ENCODE measurements around the gene MCOLN1. TPM values are rescaled to one million over a fixed set of nuclear protein-coding genes. Genes with fewer than 3 reads are reported as not detected.

The MCOLN1 gene
- total and polyA plus RNA-seq, 9 of the 15 experiments (the other 6 are each of a cell fraction or from before 2014, with no cell fraction given) = 0.25 to 15.4 (median 7.1) TPM

DNA sequence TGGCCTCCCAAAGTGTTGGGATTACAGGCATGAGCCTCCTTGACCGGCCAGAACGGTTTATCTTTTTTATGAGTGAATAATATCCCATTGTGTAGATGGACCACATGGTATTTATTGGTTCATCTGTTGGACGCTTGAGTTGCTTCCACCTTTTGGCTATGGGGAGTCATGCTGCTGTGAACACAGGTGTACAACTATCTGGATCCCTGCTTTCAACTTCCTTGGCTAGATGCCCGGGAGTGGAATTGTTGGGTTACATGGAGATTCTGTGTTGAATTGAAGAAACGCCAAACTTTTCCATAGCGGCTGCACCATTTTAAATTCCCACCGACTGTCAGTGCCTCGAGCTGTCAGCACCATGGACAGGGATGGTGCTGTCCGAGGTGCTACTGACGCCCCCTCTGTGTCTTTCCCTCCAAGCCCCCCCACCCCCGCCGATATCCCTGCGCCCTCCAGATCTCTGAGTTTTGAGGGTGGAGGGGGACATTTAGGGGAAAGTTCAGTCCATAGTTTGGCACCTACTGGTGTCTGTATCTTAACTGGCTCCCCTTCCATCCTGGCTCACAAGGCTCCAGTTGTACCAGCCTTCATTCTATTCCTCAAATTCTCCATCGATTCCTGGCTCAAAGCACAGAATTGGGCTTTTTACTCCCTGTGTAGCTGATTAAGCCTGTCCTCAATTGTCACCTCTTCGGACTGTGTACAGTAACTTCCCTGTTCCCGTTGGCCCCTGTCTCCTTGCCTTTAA, 40.4 kb downstream of the MCOLN1 start (continued):
- TF ChIP-seq, protein P1, sequence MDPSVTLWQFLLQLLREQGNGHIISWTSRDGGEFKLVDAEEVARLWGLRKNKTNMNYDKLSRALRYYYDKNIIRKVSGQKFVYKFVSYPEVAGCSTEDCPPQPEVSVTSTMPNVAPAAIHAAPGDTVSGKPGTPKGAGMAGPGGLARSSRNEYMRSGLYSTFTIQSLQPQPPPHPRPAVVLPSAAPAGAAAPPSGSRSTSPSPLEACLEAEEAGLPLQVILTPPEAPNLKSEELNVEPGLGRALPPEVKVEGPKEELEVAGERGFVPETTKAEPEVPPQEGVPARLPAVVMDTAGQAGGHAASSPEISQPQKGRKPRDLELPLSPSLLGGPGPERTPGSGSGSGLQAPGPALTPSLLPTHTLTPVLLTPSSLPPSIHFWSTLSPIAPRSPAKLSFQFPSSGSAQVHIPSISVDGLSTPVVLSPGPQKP (CRISPR knock-in tag; IDR thresholded peaks at IDR 0.05) = peak; percentile 85; the same call in 1 of the 2 replicates
- TF ChIP-seq MIER1 (IDR thresholded peaks at IDR 0.05; ENCODE audit: low read depth) (peak; percentile 99), MYBL2 (IDR thresholded peaks at IDR 0.05; ENCODE audit: low read depth) (no peak), MYBL2 (CRISPR knock-in tag; IDR thresholded peaks at IDR 0.05; ENCODE audit: borderline replicate concordance) (peak; percentile 67; the same call in 1 of the 2 replicates), TEAD4 (IDR thresholded peaks at IDR 0.05; ENCODE audit: low read length) (no peak), TEAD4 (CRISPR knock-in tag; IDR thresholded peaks at IDR 0.05; ENCODE audit: borderline replicate concordance) (peak; percentile 97), CBX3 (IDR thresholded peaks at IDR 0.05; ENCODE audit: borderline replicate concordance in 1 of 2, low read length in 2 of 2) (peak; percentile 59 to 74; a peak in 2 of 3 replicates), MED1 (CRISPR knock-in tag; IDR thresholded peaks at IDR 0.05; ENCODE audit: borderline replicate concordance) (peak; percentile 97; the same call in 1 of the 2 replicates), LCOR (CRISPR knock-in tag; IDR thresholded peaks at IDR 0.05) (peak; percentile 96), ZNF717 (CRISPR knock-in tag; IDR thresholded peaks at IDR 0.05) (no peak)
- TF ChIP-seq, protein P2, sequence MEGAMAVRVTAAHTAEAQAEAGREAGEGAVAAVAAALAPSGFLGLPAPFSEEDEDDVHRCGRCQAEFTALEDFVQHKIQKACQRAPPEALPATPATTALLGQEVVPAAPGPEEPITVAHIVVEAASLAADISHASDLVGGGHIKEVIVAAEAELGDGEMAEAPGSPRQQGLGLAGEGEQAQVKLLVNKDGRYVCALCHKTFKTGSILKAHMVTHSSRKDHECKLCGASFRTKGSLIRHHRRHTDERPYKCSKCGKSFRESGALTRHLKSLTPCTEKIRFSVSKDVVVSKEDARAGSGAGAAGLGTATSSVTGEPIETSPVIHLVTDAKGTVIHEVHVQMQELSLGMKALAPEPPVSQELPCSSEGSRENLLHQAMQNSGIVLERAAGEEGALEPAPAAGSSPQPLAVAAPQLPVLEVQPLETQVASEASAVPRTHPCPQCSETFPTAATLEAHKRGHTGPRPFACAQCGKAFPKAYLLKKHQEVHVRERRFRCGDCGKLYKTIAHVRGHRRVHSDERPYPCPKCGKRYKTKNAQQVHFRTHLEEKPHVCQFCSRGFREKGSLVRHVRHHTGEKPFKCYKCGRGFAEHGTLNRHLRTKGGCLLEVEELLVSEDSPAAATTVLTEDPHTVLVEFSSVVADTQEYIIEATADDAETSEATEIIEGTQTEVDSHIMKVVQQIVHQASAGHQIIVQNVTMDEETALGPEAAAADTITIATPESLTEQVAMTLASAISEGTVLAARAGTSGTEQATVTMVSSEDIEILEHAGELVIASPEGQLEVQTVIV (CRISPR knock-in tag; IDR thresholded peaks at IDR 0.05; ENCODE audit: borderline replicate concordance) = no peak
- TF ChIP-seq, protein P3, sequence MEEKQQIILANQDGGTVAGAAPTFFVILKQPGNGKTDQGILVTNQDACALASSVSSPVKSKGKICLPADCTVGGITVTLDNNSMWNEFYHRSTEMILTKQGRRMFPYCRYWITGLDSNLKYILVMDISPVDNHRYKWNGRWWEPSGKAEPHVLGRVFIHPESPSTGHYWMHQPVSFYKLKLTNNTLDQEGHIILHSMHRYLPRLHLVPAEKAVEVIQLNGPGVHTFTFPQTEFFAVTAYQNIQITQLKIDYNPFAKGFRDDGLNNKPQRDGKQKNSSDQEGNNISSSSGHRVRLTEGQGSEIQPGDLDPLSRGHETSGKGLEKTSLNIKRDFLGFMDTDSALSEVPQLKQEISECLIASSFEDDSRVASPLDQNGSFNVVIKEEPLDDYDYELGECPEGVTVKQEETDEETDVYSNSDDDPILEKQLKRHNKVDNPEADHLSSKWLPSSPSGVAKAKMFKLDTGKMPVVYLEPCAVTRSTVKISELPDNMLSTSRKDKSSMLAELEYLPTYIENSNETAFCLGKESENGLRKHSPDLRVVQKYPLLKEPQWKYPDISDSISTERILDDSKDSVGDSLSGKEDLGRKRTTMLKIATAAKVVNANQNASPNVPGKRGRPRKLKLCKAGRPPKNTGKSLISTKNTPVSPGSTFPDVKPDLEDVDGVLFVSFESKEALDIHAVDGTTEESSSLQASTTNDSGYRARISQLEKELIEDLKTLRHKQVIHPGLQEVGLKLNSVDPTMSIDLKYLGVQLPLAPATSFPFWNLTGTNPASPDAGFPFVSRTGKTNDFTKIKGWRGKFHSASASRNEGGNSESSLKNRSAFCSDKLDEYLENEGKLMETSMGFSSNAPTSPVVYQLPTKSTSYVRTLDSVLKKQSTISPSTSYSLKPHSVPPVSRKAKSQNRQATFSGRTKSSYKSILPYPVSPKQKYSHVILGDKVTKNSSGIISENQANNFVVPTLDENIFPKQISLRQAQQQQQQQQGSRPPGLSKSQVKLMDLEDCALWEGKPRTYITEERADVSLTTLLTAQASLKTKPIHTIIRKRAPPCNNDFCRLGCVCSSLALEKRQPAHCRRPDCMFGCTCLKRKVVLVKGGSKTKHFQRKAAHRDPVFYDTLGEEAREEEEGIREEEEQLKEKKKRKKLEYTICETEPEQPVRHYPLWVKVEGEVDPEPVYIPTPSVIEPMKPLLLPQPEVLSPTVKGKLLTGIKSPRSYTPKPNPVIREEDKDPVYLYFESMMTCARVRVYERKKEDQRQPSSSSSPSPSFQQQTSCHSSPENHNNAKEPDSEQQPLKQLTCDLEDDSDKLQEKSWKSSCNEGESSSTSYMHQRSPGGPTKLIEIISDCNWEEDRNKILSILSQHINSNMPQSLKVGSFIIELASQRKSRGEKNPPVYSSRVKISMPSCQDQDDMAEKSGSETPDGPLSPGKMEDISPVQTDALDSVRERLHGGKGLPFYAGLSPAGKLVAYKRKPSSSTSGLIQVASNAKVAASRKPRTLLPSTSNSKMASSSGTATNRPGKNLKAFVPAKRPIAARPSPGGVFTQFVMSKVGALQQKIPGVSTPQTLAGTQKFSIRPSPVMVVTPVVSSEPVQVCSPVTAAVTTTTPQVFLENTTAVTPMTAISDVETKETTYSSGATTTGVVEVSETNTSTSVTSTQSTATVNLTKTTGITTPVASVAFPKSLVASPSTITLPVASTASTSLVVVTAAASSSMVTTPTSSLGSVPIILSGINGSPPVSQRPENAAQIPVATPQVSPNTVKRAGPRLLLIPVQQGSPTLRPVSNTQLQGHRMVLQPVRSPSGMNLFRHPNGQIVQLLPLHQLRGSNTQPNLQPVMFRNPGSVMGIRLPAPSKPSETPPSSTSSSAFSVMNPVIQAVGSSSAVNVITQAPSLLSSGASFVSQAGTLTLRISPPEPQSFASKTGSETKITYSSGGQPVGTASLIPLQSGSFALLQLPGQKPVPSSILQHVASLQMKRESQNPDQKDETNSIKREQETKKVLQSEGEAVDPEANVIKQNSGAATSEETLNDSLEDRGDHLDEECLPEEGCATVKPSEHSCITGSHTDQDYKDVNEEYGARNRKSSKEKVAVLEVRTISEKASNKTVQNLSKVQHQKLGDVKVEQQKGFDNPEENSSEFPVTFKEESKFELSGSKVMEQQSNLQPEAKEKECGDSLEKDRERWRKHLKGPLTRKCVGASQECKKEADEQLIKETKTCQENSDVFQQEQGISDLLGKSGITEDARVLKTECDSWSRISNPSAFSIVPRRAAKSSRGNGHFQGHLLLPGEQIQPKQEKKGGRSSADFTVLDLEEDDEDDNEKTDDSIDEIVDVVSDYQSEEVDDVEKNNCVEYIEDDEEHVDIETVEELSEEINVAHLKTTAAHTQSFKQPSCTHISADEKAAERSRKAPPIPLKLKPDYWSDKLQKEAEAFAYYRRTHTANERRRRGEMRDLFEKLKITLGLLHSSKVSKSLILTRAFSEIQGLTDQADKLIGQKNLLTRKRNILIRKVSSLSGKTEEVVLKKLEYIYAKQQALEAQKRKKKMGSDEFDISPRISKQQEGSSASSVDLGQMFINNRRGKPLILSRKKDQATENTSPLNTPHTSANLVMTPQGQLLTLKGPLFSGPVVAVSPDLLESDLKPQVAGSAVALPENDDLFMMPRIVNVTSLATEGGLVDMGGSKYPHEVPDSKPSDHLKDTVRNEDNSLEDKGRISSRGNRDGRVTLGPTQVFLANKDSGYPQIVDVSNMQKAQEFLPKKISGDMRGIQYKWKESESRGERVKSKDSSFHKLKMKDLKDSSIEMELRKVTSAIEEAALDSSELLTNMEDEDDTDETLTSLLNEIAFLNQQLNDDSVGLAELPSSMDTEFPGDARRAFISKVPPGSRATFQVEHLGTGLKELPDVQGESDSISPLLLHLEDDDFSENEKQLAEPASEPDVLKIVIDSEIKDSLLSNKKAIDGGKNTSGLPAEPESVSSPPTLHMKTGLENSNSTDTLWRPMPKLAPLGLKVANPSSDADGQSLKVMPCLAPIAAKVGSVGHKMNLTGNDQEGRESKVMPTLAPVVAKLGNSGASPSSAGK (IDR thresholded peaks at IDR 0.05) = no peak

Data from K562 (cell line).